ENCODE measurements around the gene ATP12A.

DNA sequence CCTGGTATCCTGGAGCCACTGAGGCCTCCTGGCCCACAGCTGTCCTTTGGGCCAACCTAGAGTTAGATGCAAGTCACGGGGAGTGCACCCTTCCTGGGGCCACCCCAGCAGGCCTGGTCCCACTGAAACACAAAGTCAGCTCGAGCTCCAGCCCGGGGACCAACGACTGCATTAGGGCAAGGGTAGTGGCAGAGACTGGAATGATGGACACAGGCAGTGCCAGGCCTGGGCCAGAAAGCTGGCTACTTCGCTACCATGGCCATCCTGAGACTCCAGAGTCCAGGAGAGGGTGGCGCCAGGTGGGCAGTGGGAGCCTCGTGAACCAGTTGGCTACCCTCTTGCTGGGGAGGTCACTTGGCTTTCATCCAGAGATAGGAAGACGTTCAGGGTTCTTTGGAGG lies 61.6 kb downstream of the ATP12A start:
- TF ChIP-seq, protein P1, sequence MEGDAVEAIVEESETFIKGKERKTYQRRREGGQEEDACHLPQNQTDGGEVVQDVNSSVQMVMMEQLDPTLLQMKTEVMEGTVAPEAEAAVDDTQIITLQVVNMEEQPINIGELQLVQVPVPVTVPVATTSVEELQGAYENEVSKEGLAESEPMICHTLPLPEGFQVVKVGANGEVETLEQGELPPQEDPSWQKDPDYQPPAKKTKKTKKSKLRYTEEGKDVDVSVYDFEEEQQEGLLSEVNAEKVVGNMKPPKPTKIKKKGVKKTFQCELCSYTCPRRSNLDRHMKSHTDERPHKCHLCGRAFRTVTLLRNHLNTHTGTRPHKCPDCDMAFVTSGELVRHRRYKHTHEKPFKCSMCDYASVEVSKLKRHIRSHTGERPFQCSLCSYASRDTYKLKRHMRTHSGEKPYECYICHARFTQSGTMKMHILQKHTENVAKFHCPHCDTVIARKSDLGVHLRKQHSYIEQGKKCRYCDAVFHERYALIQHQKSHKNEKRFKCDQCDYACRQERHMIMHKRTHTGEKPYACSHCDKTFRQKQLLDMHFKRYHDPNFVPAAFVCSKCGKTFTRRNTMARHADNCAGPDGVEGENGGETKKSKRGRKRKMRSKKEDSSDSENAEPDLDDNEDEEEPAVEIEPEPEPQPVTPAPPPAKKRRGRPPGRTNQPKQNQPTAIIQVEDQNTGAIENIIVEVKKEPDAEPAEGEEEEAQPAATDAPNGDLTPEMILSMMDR (IDR thresholded peaks at IDR 0.05) = no peak
- no peak for TF ChIP-seq POLR2A (IDR thresholded peaks at IDR 0.05)

All from heart left ventricle (tissue), 13 donors.